H9 (cell line): ENCODE results near the gene ANGPTL1. TPM values are rescaled to one million over a fixed set of nuclear protein-coding genes. Genes with fewer than 3 reads are reported as not detected.

Experiments
- DNase-seq: peaks from one replicate; pipeline ENCODE4 v3.0.0-alpha.2; 2017
- H2AFZ ChIP-seq: one replicate; pipeline ENCODE4 v1.6.1; 2013; ENCODE audit warnings: mild to moderate bottlenecking, low read length, control low read depth, moderate library complexity
- H2AK5ac ChIP-seq: 2 replicates; pipeline ENCODE4 v1.6.1; 2013; ENCODE audit warnings: low read length, control low read depth, mixed read lengths; ENCODE audit not compliant: insufficient read length
- H2BK120ac ChIP-seq: one replicate; pipeline ENCODE4 v1.6.1; 2013; ENCODE audit warnings: low read depth, mild to moderate bottlenecking, low read length, control low read depth, inconsistent platforms; ENCODE audit not compliant: poor library complexity, severe bottlenecking
- H2BK12ac ChIP-seq: 2 replicates; pipeline ENCODE4 v1.6.1; 2013; ENCODE audit warnings: low read length, control low read depth, mixed read lengths, low read depth; ENCODE audit not compliant: insufficient read length
- H2BK15ac ChIP-seq: 2 replicates; pipeline ENCODE4 v1.6.1; 2013; ENCODE audit warnings: low read depth, low read length, control low read depth
- H2BK20ac ChIP-seq: one replicate; pipeline ENCODE4 v1.6.1; 2013; ENCODE audit warnings: low read depth, mild to moderate bottlenecking, low read length, control low read depth, inconsistent platforms; ENCODE audit not compliant: poor library complexity, severe bottlenecking
- H2BK5ac ChIP-seq: 2 replicates; pipeline ENCODE4 v1.6.1; 2013; ENCODE audit warnings: low read length, control low read depth, mixed read lengths; ENCODE audit not compliant: insufficient read length
- H3K14ac ChIP-seq: 2 replicates; pipeline ENCODE4 v1.6.1; 2013; ENCODE audit warnings: low read length, control low read depth; ENCODE audit not compliant: insufficient read depth
- H3K18ac ChIP-seq: 2 replicates; pipeline ENCODE4 v1.6.1; 2013; ENCODE audit warnings: low read depth, mild to moderate bottlenecking, mixed read lengths, low read length, control low read depth; ENCODE audit not compliant: insufficient read length
- H3K23ac ChIP-seq: 2 replicates; pipeline ENCODE4 v1.6.1; 2013; ENCODE audit warnings: low read length, control low read depth, mixed read lengths, low read depth; ENCODE audit not compliant: insufficient read length
- H3K23me2 ChIP-seq: 2 replicates; pipeline ENCODE4 v1.6.1; 2013; ENCODE audit warnings: low read depth, mild to moderate bottlenecking, mixed read lengths, low read length, control low read depth; ENCODE audit not compliant: insufficient read length, poor library complexity, severe bottlenecking
- H3K27ac ChIP-seq: 2 replicates; pipeline ENCODE4 v1.5.1; 2013; ENCODE audit warnings: low read length, control low read depth, mixed read lengths, low read depth; ENCODE audit not compliant: insufficient read length
- H3K27me3 ChIP-seq: 2 replicates; pipeline ENCODE4 v1.6.1; 2013; ENCODE audit warnings: low read length, control low read depth, inconsistent platforms; ENCODE audit not compliant: insufficient read depth
- H3K4ac ChIP-seq: 2 replicates; pipeline ENCODE4 v1.6.1; 2013; ENCODE audit warnings: low read depth, mild to moderate bottlenecking, control low read depth, inconsistent platforms, low read length, moderate library complexity
- H3K4me1 ChIP-seq: 2 replicates; pipeline ENCODE4 v1.6.1; 2013; ENCODE audit warnings: low read length, control low read depth, inconsistent platforms; ENCODE audit not compliant: insufficient read depth
- H3K4me2 ChIP-seq: 2 replicates; pipeline ENCODE4 v1.6.1; 2013; ENCODE audit warnings: low read length, control low read depth, mixed read lengths; ENCODE audit not compliant: insufficient read length, insufficient read depth
- H3K56ac ChIP-seq: 2 replicates; pipeline ENCODE4 v1.6.1; 2013; ENCODE audit warnings: low read depth, mild to moderate bottlenecking, mixed read lengths, low read length, control low read depth; ENCODE audit not compliant: insufficient read length
- H3K79me1 ChIP-seq: 2 replicates; pipeline ENCODE4 v1.6.1; 2013; ENCODE audit warnings: low read depth, mild to moderate bottlenecking, moderate library complexity, low read length, control low read depth, inconsistent platforms; ENCODE audit not compliant: insufficient read depth, poor library complexity, severe bottlenecking
- H3K79me2 ChIP-seq: 2 replicates; pipeline ENCODE4 v1.6.1; 2013; ENCODE audit warnings: low read length, control low read depth, inconsistent platforms; ENCODE audit not compliant: insufficient read depth
- H3K9ac ChIP-seq: 2 replicates; pipeline ENCODE4 v1.6.1; 2013; ENCODE audit warnings: low read length, control low read depth, mixed read lengths; ENCODE audit not compliant: insufficient read length; ENCODE audit errors: extremely low read depth
- H3K9me3 ChIP-seq: one replicate; pipeline ENCODE4 v1.6.1; 2013; ENCODE audit warnings: low read depth, low read length, inconsistent platforms; ENCODE audit not compliant: control insufficient read depth
- H3T11ph ChIP-seq: one replicate; pipeline ENCODE4 v1.6.1; 2013; ENCODE audit warnings: mild to moderate bottlenecking, low read length, control low read depth, inconsistent platforms
- H4K20me1 ChIP-seq: one replicate; pipeline ENCODE4 v1.6.1; 2013; ENCODE audit not compliant: control insufficient read depth, insufficient read length, insufficient read depth
- H4K5ac ChIP-seq: 2 replicates; pipeline ENCODE4 v1.6.1; 2013; ENCODE audit warnings: low read depth, mild to moderate bottlenecking, mixed read lengths, low read length, control low read depth; ENCODE audit not compliant: insufficient read length
- H4K8ac ChIP-seq: replicated peaks from 2 replicates; pipeline ENCODE4 v1.6.1; 2013; ENCODE audit warnings: low read length, control low read depth, mixed read lengths, low read depth; ENCODE audit not compliant: insufficient read length
- H4K91ac ChIP-seq: 2 replicates; pipeline ENCODE4 v1.6.1; 2013; ENCODE audit warnings: low read depth, mild to moderate bottlenecking, moderate library complexity, mixed read lengths, low read length, control low read depth; ENCODE audit not compliant: insufficient read length
- H3K27ac Mint-ChIP-seq, 3 experiments: 2 replicates in 2 of 3; 3 replicates in 1 of 3; pipeline ENCODE4 v1.8.0; 2020 to 2021; ENCODE audit warnings: mixed read lengths in 3 of 3, mild to moderate bottlenecking in 1 of 3, moderate library complexity in 1 of 3
- H3K27me3 Mint-ChIP-seq: 2 replicates; pipeline ENCODE4 v1.8.0; 2021; ENCODE audit warnings: low read depth, mild to moderate bottlenecking, moderate library complexity, mixed read lengths
- H3K36me3 Mint-ChIP-seq, 3 experiments: 2 replicates in 2 of 3; 3 replicates in 1 of 3; pipeline ENCODE4 v1.8.0; 2020 to 2021; ENCODE audit warnings: low read depth in 3 of 3, mixed read lengths in 3 of 3; ENCODE audit not compliant: insufficient read depth in 1 of 3
- H3K4me1 Mint-ChIP-seq, 2 experiments: 2 replicates each; pipeline ENCODE4 v1.8.0; 2020; ENCODE audit warnings: mixed read lengths in 2 of 2
- H3K4me3 Mint-ChIP-seq, 2 experiments: 2 replicates in 1 of 2; 3 replicates in 1 of 2; pipeline ENCODE4 v1.8.0; 2020 to 2021; ENCODE audit warnings: mild to moderate bottlenecking in 2 of 2, mixed read lengths in 2 of 2, moderate library complexity in 1 of 2
- H3K9me3 Mint-ChIP-seq, 2 experiments: 2 replicates in 1 of 2; 3 replicates in 1 of 2; pipeline ENCODE4 v1.8.0; 2020; ENCODE audit warnings: mild to moderate bottlenecking in 2 of 2, mixed read lengths in 2 of 2, moderate library complexity in 1 of 2
- CTCF ChIP-seq: fragments of 200-600 bp; sonication (generic); conservative IDR thresholded peaks from 3 replicates; pipeline ENCODE4 v1.8.0; 2021; ENCODE audit warnings: antibody characterized with exemption, mild to moderate bottlenecking
- WGBS: extraction: QIAGEN DNeasy Blood & Tissue Kit; methylation state at CpG from one replicate; pipeline ENCODE4 v1.1.7; 2013; ENCODE audit warnings: missing lambda C conversion rate, low lambda C conversion rate, mixed read lengths; ENCODE audit not compliant: insufficient read length; ENCODE audit errors: extremely low coverage; 5-methylcytosine and 5-hydroxymethylcytosine counted together
- total RNA-seq: library from RNA; stranded (reverse); gene quantifications from 2 replicates; pipeline ENCODE4 v1.2.1, GENCODE V29; 2021

ANGPTL1 gene
- total RNA-seq, 1 experiment from 2014 or later, result not detected

GRCh38 chr1:178825167-178825566, 45.7 kb downstream of the ANGPTL1 start:
- Histone ChIP-seq H3K9ac (no peak overlapping the region), H3K27me3 (no peaks in the 10 kb centered on the region), H3K79me2 (no peaks in the 10 kb centered on the region), H3K9me3 (no peaks in the 10 kb centered on the region), H3K79me1 (no peaks in the 10 kb centered on the region), H3T11ph (no peak overlapping the region), H2BK120ac (no peak overlapping the region), H4K91ac (no peak overlapping the region), H4K20me1 (no peaks in the 10 kb centered on the region), H2BK12ac (no peak overlapping the region), H3K4ac (no peak overlapping the region), H2BK15ac (no peak overlapping the region), H3K4me1 (no peaks in the 10 kb centered on the region), H3K4me2 (no peak overlapping the region), H3K18ac (no peak overlapping the region), H3K14ac (no peak overlapping the region), H2AFZ (no peak overlapping the region), H3K23ac (no peak overlapping the region), H2AK5ac (no peak overlapping the region), H3K27ac (no peak overlapping the region), H3K23me2 (no peaks in the 10 kb centered on the region), H4K5ac (no peak overlapping the region), H3K56ac (no peak overlapping the region), H2BK20ac (no peak overlapping the region), H4K8ac (no peak overlapping the region), H2BK5ac (no peak overlapping the region)
- Mint-ChIP-seq H3K36me3 (peaks cover 17 to 42% (median 19%) of the 10 kb centered on the region in 3 experiments), H3K27ac (no peak overlapping the region), H3K9me3 (peaks cover 14 to 15% of the 10 kb centered on the region in 2 experiments; a peak in 4 of 5 replicates), H3K27me3 (no peaks in the 10 kb centered on the region), H3K4me1 (no peaks in the 10 kb centered on the region), H3K4me3 (no peak overlapping the region)
- WGBS, result no CpG with 5 or more reads among the region's 2 CpGs
- no peak for TF ChIP-seq CTCF
- DNase-seq, result no peak
